NCI-H1694 (cell line): Measurements from ENCODE around the gene B2M.
A peak's percentile ranks its signal among the peaks of the same experiment; 100 is the strongest.
"Not testable (repeated sequence)": the region's sequence is repeated elsewhere in the genome, so short reads cannot be mapped to it uniquely, and the experiment has no call there.

Experiments used
- DNase-seq: peaks from one replicate; lab custom pipeline; 2025; lab: John Stamatoyannopoulos, UW

The B2M gene

DNA sequence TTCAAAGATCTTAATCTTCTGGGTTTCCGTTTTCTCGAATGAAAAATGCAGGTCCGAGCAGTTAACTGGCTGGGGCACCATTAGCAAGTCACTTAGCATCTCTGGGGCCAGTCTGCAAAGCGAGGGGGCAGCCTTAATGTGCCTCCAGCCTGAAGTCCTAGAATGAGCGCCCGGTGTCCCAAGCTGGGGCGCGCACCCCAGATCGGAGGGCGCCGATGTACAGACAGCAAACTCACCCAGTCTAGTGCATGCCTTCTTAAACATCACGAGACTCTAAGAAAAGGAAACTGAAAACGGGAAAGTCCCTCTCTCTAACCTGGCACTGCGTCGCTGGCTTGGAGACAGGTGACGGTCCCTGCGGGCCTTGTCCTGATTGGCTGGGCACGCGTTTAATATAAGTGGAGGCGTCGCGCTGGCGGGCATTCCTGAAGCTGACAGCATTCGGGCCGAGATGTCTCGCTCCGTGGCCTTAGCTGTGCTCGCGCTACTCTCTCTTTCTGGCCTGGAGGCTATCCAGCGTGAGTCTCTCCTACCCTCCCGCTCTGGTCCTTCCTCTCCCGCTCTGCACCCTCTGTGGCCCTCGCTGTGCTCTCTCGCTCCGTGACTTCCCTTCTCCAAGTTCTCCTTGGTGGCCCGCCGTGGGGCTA lies at the start of gene B2M, which contains the start of gene PATL2:
TSS of gene B2M (plus strand) at position 422 of the 647 bp plus-strand sequence. CDS start at position 452, 30 bp downstream.
TSS of gene PATL2 (minus strand) at position 228 of the 647 bp plus-strand sequence. CDS start 34,833 bp downstream, outside the sequence.
- DNase-seq: peak; percentile 90

DNA sequence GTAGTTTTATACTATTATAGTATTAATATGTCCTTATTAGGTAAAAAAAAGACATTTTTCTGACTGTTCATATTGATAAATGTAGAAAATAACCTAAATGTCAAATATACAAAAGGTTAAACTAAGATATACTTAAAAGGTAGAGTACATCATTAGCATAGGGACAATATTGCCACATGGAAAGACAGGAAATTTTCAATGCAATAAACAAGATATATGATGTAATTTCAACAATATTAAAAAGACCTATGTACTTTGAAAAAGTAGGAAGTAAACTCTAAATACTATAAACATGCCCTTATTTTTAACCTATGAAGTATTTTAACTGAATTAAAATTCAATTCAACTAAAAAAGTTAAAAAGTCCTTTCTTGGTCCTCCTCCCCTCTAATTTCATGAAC lies 49.7 kb upstream of the B2M start:
- DNase-seq: no peak

DNA sequence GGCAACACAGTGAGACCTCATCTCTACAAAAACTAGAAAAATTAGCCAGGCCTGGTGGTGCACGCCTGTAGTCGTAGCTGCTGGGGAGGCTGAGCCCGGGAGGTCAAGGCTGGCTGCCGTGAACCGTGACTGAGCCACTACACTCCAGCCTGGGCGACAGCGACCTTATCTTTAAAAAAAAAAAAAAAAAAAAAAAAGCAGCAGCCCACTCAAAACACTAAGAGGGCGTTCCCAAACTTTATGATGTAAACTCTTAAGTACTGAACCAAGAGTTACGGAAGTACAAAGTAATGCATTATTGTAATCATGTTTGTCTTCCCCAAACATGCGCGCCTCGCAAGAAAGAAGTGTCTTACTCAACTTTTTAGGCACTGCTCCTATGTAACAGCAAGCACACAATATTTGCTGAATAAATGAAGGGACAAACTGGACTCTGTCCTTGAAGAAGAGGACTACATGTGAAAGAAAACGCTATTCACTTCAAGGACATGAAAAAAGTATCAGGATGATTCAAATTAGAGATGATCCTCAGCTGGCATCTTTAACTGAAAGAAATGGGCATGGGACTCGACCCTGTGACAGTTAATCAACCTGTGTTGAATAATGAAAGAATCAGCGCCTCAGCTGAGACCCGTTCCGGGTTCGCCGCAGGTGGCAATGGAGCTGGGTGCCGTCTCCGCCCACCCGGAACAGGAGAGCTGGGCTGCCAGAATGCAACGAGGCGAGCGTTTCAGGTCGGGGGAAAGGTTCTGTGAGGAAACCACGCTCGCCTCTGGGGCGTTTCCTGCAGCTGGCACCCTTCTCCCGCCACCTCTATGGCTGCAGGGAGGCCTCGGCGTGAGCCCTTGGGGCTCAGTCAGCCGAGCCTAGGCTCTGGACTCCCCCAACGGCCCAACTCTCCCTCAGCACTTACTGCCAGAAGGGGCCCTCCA lies 48.6 kb upstream of the B2M start:
- no peak for DNase-seq

DNA sequence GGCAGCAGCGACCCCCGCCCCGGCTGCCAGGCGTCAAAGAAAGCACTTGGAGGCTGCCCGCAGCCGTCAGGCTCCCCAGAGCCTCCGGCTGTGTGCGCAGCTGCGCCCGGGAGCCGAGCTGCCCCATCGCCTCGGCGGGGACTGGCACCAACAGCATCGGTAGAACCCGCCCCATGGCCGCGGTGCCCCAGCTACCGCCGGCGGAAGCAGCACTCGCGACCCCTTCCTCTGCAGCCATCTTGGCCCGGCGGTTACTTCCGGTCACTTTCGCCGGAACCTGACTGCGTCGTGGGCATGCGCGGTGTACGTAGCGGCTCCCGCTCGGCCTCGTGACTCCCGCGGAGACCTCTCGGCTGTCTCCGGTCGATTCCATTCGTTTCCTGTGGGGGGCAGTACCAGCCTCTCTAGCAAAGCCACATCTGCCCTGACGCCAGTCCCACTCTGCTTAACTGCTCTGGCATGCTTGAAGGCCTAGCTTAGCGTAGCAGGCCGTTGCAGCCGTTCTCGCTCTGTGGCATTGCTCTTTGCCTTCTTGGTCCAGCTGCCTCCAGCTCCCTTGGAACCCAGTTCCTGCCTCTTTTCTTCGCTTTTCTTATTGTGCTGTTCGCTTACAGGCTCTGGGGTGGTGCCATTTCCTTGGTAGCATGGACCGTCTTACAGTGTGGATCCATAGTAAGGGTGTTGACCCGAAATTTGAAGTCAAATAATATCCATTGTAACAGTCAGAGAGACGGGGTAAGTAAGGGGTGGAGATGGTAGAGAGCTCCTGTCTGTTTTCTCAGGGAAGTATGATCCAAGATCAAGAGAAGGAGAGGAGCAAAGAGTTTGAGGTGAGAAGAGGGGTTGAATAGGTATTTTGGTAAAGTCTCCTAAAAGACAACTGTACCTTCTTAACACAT lies 47.7 kb upstream of the B2M start, which contains the start of gene SPG11:
TSS of gene SPG11 (minus strand) at position 253 of the 899 bp plus-strand sequence. CDS start at position 238, 15 bp downstream.
- DNase-seq: peak; percentile 83

DNA sequence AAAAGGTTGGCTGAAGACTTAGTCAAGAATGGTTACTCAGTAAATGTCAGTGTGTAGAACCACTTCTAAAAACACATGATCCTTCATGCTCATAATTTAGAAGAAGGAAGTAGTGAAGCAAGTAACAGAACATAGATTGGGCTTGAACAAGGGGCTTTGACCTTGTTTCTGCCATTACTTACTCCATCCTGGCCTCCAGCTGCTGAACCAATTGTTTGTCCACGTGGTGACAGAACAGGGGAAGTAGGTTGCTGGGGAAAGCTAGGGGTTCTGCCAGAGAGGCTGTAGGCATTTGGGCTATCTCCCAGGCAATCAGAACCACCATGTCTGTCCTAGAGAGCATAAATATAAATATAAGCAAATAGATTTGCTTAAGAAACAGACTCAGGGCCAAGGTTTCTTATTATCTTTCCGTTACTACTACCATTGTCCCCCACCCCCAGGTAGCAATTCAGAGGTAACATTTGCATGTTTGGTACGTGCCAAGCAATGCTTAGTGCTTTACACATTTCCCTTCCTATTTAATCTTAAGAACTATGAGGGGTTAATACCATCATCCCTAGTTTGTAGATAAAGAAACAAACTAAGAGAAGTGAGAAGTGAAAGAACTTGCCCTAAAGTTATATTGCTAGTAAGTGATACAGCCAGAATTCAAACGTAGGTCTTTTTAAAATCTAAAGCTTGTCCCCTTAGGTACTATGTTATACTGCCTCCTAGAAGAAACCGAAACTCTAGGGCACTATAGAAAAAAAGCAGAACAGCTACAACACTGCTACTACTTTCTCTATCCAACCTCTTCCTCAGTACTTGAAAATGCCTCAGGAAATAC lies 44.9 kb upstream of the B2M start:
- DNase-seq: no peak

DNA sequence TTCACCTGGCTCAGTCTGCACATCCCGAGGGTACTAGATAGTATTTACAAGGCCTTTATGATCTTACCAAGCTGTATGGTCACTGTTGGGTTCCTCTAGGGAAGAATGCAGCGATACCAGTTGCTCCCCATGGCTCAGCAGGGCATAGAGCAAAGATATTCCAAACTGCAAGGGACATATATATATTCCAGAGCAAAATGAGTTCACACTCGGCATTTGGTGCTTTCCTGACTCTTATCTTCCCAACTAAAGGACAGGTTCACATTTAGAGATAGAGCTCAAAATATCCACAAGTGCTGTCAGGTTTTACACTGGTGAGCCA lies 44.3 kb upstream of the B2M start:
- DNase-seq: no peak

DNA sequence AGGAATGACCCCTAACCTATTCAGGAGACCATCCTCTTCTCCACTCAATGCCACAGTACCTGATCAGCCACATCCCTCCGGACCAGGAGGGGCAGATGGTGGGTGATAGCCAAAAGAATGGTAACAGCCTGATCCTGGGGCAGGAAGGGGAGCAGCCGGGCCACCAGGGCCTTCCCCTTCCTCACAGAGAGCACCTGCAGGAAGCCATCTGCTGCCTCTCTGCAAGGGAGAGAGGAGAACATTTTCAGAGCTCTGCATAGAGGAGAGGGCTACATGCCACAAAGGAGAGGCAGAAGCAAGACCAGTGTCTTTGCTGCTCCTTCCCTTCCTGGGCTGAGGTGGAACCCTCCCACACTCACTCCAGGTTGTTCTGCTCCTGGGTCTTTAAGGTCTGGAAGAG lies 42.4 kb upstream of the B2M start:
- DNase-seq: no peak

DNA sequence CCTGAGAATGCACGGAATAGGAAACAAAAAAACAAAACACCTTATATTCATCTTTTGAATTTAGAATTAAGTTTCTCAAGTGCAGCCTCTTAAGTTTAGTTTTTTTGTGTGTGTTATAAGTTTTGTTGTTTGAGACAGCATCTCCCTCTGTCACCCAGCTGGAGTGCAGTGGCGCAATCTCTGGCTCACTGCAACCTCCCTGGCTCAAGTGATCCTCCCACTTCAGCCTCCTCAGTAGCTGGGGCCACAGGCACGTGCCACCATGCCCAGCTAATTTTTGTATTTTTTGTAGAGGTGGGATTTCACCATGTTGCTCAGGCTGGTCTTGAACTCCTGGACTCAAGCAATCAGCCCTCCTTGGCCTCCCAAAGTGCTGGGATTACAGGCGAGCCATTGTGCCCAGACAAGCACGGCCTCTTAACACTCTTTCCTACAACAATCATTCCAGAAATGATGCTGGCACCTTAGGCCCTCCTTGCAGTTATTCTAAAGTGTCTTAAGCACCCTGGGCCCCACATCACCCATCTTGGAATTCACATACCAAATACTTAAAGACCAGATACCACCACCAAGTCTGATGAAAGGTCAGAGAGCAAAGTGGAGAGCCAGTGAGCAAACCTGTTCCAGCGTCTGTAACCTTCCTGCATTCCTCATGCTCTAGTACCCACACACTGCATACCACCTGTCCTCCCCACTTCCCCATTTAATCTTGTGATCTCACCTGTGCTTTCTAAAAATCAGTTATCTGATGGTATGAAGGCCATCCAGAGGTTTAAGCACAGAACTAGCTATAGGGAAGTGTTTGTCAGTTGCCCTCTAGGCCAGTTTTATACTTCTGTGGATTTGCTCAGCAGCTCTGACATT lies 41.0 kb upstream of the B2M start:
- DNase-seq: no peak

DNA sequence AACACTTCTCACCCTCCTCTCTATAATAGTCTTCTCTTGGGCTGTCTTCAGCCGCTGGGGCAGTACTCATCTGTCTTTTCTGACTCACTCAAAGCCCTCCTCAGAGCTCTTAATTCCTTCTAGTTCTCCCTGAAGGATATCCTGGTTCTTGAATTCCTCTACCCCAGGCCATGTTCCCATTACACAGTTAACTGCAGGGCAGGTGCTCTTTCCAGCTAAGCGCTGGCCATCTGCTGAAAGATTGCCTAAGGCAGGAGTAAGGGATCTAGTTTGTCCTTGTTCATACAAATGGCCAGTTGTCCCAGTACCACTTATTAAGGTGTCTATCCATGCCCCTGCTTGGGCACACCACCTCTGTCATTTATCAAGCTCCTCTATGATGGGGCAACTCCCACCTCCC lies 37.7 kb upstream of the B2M start:
- DNase-seq: no peak

DNA sequence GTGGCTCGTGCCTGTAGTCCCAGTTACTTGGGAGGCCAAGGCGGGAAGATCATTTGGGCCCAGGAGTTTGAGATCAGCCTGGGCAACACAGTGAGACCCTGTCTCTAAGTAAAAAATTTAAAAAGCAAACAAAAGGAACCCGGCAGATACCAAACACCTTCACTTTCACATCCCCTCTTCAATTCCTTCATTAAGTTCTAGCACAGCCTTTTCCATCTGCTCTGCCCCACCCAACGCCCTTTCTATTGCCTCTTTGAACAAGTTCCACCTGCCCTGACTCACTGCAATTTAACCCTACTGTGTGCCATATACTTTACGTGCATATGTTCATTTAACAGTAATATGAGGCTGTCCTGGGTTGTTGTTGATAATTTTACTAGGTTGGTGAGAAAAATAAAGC lies 35.4 kb upstream of the B2M start:
- no peak for DNase-seq

DNA sequence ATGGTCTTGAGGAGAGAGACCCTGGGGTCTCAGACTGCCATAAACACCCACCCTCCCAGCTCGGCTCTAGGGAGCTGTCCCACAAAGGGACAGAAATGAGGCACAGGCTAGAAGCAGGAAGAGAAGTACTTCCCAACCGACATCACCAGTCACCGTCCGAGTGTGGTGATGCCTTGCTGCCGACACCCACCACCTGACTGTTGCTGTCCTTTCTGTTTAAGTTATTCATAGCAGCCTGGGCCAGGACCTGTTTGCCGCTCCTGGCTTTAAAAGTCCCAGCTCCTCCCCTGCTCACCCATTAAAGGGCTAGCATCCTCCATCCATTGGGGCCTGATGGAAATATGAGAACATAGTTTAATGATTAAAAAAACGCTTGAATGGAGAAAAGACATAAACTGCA lies 34.6 kb upstream of the B2M start:
- no peak for DNase-seq

DNA sequence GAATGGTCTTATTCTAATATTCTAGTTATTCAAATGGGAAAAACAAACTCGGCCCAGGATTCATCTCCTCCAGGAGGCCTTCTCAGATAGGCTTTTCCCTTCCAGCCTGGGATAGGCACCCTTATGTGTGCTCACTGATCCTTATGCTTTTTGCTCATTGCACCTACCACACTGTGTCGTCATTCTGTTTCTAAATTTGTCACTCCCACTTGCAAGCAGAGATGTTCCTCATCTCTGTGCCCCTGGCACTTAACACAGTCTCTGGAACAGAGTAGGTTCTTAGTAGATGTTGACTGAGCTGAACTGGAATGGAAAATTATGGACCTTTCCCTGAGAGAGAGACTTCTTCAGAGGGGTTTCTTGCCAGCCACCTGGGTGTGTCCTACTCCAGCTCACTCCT lies 29.1 kb upstream of the B2M start:
- no peak for DNase-seq

DNA sequence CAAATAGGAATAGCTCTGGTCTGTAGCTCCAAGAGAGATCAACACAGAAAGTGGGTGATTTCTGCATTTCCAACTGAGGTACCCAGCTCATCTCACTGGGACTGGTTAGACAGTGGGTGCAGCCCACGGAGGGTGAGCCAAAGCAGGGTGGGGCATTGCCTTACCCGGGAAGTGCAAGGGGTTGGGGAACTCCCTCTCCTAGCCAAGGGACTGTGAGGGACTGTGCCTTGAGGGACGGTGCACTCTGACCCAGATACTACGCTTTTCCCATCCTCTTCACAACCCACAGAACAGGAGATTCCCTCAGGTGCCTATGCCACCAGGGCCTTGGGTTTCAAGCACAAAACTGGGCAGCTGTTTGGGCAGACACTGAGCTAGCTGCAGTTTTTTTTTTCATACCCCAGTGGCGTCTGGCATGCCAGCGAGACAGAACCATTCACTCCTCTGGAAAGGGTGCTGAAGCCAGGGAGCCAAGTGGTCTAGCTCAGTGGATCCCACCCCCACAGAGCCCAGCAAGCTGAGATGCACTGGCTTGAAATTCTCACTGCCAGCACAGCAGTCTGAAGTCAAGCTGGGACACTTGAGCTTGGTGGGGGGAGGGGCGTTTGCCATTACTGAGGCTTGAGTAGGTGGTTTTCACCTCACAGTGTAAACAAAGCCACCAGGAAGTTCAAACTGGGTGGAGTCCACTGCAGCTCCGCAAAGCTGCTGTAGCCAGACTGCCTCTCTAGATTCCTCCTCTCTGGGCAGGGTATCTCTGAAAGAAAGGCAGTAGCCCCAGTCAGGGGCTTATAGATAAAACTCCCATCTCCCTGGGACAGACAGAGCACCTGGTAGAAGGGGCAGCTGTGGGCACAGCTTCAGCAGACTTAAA lies 28.3 kb upstream of the B2M start:
- DNase-seq: not testable (repeated sequence)

DNA sequence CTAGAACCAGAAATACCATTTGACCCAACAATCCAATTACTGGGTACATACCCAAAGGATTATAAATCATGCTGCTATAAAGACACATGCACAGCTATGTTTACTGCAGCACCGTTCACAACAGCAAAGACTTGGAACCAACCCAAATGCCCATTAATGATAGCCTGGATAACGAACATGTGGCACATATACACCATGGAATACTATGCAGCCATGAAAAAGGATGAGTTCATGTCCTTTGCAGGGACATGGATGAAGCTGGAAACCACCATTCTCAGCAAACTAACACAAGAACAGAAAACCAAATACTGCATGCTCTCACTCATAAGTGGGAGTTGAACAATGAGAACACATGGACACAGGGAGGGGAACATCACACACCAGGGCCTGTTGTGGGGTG lies 22.0 kb upstream of the B2M start:
- not testable (repeated sequence) for DNase-seq

DNA sequence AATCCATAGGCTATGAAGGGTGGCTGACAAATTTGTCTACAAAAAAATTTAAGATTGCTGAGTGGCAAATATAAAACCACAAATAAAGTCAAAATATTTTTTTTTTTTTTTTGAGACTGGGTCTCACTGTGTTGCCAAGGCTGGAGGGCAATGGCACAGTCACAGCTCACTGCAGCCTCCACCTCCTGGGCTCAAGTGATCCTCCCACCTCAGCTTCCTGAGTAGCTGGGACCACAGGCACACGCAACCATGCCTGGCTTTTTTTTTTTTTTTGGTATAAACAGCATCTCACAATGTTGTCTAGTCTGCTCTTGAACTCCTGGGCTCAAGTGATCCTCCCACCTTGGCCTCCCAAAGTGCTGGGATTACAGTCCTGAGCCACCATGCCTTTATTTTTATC lies 21.1 kb upstream of the B2M start:
- DNase-seq: not testable (repeated sequence)

DNA sequence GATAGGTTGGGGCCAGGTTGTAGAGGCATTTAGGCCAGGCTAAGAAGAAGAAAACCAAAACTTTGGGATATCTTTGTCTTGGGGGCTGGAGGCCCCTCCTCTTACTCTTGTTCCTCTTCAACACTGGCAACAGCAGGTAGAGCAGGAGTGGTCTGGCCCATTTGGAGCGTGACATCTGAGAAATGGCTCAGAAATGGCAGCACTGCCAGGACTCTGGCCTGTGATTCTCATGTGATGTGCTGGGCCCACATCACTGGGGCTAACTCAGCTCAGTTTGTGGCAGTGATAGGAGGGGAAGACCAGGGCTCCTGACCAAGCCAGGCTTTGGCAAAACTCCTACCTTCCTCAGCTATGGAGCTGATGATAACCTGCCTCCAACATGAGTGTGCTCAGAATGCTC lies 18.7 kb upstream of the B2M start:
- DNase-seq: no peak

DNA sequence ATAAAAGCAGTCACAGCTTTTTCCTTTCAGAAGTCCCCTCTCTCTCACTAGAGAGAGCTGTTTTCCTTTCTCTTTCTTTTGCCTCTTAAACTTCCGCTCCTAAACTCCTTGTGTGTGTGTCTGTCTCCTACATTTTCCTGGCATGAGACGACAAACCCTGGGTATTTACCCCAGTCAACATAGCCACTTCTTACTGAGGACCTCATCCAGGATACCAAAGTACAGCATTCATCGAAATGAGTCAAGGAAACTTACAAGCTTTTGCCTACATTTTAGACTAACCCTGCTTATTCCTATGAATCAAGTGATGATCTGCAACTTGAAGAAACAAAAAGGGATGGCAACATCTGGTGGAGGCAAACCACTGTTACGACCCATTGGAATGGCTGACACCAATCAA lies 16.9 kb upstream of the B2M start:
- no peak for DNase-seq

DNA sequence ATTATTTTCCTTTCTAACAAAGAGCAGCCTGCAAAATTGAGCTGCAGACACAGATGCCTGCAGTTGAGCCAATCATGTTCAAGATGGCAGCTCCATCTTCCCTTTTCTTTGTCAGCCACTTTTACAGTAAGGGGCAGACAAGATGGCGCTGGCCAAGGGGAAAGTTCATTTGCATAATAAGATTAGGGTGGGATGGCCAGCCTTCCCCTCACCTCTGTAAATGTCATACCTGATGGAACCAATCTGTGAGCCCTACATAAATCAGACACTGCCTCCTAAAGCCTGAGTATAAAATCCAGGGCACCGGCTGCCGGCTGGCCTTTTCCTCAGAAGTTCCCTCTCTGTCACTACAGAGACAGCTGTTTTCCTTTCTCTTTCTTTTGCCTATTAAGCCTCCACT lies 16.0 kb upstream of the B2M start:
- DNase-seq: no peak

DNA sequence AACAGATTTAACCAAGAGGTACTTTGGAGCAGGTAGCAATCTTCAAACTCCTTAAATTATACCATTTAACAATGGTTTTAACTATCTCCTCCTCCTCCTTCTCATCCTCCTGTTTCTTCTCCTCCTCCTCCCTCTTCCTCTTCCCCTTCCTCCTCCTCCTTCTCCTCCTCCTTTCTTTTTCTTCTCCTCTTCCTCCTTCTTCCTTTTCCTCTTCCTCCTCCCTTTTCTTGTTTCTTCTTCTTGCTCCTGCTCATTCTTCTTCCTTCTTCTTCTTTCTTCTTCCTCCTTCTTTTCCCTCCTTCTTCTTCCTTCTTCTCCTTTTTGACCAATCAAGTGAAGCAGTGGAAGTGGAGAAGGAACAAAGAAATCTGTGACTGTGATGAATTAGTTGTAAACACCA lies 14.3 kb upstream of the B2M start:
- no peak for DNase-seq
